Progenitor cell of endocrine pancreas (in vitro differentiated cells): Measurements from ENCODE around the gene EPG5. TPM values are rescaled to one million over a fixed set of nuclear protein-coding genes. Genes with fewer than 3 reads are reported as not detected.
A peak's percentile ranks its signal among the peaks of the same experiment; 100 is the strongest.

Experiments
- DNase-seq: peaks from one replicate; pipeline ENCODE4 v3.0.0; 2021; ENCODE audit warnings: low spot score; ENCODE audit not compliant: unreplicated experiment
- H3K27ac Mint-ChIP-seq: 2 replicates; pipeline ENCODE4 v1.8.0; 2021; ENCODE audit warnings: mild to moderate bottlenecking, moderate library complexity, mixed read lengths
- H3K27me3 Mint-ChIP-seq: 2 replicates; pipeline ENCODE4 v1.8.0; 2021; ENCODE audit warnings: mixed read lengths
- H3K36me3 Mint-ChIP-seq: 2 replicates; pipeline ENCODE4 v1.8.0; 2022; ENCODE audit warnings: mixed read lengths; ENCODE audit not compliant: insufficient read depth
- H3K4me1 Mint-ChIP-seq: 2 replicates; pipeline ENCODE4 v1.8.0; 2021; ENCODE audit warnings: low read depth, mixed read lengths
- H3K4me3 Mint-ChIP-seq: 2 replicates; pipeline ENCODE4 v1.8.0; 2021; ENCODE audit warnings: low read depth, mild to moderate bottlenecking, moderate library complexity, mixed read lengths
- H3K9me3 Mint-ChIP-seq: 2 replicates; pipeline ENCODE4 v1.8.0; 2021; ENCODE audit warnings: low read depth, mixed read lengths
- total RNA-seq: library from RNA; stranded (reverse); gene quantifications from 2 replicates; pipeline ENCODE4 v1.2.1, GENCODE V29; 2021
- TF ChIP-seq, protein P1 (sequence below): fragments of 200-600 bp; sonication (generic); IDR thresholded peaks from one replicate; pipeline ENCODE4 v1.5.0; 2021; ENCODE audit warnings: antibody characterized with exemption, mild to moderate bottlenecking; ENCODE audit not compliant: unreplicated experiment

EPG5 gene
- total RNA-seq, 1 donor from 2014 or later: 35.3 TPM

DNA sequence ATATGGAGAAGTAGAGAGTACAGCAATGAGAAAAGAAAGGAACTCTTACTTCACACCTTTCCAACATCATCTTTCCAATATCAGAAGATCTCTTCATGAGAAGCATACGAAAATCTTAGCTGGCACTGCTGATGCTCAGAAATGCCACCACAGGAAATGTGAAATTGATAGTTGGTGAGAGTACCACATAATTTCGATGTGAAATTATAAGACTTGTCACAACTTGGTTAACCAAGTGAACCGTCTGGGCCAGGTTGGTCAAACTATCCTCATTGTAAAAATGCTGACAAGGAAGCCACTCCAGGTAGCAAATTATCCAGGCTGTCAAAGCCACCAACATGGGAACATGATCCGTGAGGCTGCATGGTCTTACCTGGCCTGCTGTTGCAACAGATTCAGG is 66.5 kb downstream of the EPG5 start:
- Mint-ChIP-seq H3K27me3 (no peaks in the 10 kb centered on the region), H3K4me3 (no peak overlapping the region), H3K27ac (no peak overlapping the region), H3K9me3 (no peaks in the 10 kb centered on the region), H3K36me3 (peaks cover 25% of the 10 kb centered on the region), H3K4me1 (peaks cover 23% of the 10 kb centered on the region)
- DNase-seq: no peak
- TF ChIP-seq, protein P1, sequence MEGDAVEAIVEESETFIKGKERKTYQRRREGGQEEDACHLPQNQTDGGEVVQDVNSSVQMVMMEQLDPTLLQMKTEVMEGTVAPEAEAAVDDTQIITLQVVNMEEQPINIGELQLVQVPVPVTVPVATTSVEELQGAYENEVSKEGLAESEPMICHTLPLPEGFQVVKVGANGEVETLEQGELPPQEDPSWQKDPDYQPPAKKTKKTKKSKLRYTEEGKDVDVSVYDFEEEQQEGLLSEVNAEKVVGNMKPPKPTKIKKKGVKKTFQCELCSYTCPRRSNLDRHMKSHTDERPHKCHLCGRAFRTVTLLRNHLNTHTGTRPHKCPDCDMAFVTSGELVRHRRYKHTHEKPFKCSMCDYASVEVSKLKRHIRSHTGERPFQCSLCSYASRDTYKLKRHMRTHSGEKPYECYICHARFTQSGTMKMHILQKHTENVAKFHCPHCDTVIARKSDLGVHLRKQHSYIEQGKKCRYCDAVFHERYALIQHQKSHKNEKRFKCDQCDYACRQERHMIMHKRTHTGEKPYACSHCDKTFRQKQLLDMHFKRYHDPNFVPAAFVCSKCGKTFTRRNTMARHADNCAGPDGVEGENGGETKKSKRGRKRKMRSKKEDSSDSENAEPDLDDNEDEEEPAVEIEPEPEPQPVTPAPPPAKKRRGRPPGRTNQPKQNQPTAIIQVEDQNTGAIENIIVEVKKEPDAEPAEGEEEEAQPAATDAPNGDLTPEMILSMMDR: no peak

DNA sequence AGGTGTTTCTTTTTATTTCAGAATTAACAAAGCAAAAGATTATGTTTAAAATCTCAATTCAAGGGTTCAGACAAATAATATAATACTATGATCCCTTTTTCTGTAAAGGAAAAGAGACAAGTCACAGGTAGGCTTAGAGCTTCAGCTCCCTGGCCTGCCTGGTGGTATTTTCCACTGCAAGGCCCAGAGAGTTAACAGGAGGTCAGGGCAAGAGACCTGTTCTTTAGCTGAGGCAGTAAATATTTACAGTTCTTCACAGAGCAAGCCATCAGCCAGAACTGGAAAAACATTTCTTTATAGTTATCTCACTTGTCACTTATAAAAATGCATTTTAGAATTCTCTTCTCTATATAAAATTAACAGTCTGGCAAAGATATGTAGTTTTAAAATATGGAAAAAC is 70.1 kb downstream of the EPG5 start:
- no peak for DNase-seq
- H3K27me3 Mint-ChIP-seq: no peaks in the 10 kb centered on the region
- peaks cover 29% of the 10 kb centered on the region for H3K4me1 Mint-ChIP-seq
- H3K36me3 Mint-ChIP-seq: peaks cover 26% of the 10 kb centered on the region
- TF ChIP-seq, protein P1: no peak
- H3K27ac Mint-ChIP-seq: peak overlapping the region; percentile 30
- H3K9me3 Mint-ChIP-seq: no peaks in the 10 kb centered on the region
- H3K4me3 Mint-ChIP-seq: no peak overlapping the region

DNA sequence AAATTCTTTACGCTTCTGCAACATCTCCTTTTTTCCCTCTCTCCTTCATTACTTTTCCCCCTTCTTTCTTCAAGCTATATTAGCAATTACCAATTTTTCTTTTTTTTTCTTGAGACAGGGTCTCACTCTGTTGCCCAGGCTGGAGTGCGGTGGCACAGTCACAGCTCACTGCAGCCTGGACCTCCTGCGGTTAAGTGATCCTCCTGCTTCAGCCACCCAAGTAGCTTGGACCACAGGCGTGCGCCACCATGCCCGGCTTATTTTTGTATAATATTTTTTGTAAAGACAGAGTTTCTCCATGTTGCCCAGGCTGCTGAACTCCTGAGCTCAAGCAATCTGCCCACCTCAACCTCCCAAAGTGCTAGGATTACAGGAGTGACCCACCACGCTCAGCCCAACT is 70.7 kb downstream of the EPG5 start:
- H3K27me3 Mint-ChIP-seq: no peaks in the 10 kb centered on the region
- peaks cover 29% of the 10 kb centered on the region for H3K4me1 Mint-ChIP-seq
- H3K4me3 Mint-ChIP-seq: no peak overlapping the region
- DNase-seq: no peak
- H3K36me3 Mint-ChIP-seq: peaks cover 26% of the 10 kb centered on the region
- TF ChIP-seq, protein P1: no peak
- no peaks in the 10 kb centered on the region for H3K9me3 Mint-ChIP-seq
- no peak overlapping the region for H3K27ac Mint-ChIP-seq

DNA sequence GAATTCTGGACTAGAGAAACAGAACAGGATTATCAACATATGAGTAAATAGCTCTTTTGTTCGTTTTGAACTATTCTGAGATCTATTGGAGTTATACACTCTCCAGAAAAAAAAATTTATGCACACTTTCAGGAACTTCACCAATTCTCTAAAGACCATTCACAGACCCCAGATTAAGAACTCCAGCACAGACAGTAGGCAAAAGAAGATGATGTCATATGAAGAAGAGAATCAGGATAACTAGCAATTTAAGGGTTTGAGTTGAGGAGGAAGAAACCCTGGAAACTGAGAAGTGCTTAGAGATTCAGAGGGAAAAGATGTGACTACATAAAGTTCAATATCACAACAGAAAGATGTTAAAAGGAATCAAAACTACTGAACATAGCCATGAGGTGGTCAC is 71.8 kb downstream of the EPG5 start:
- H3K9me3 Mint-ChIP-seq: no peaks in the 10 kb centered on the region
- peaks cover 29% of the 10 kb centered on the region for H3K4me1 Mint-ChIP-seq
- TF ChIP-seq, protein P1: no peak
- H3K4me3 Mint-ChIP-seq: no peak overlapping the region
- no peak overlapping the region for H3K27ac Mint-ChIP-seq
- no peaks in the 10 kb centered on the region for H3K27me3 Mint-ChIP-seq
- peaks cover 21% of the 10 kb centered on the region for H3K36me3 Mint-ChIP-seq
- DNase-seq: no peak

DNA sequence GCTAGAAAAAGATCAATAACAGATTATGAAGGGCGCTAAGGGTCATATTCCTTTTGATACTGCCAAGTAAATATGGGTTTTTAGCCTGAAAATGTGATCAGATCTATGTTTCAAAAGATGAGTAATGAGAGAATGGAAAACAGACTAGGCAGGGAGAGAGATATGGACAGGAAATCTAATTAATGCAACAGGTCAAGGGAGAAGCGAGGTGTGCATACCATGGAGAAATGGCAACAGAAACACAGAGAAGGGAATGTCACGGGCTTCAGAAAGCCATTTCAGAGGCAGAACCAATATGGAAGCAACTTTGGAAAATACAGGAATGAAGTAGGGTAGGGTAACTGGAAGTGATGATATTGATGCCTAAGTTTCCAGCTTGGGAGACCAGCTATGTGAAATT is 72.3 kb downstream of the EPG5 start:
- no peak for DNase-seq
- no peak overlapping the region for H3K27ac Mint-ChIP-seq
- TF ChIP-seq, protein P1: no peak
- H3K4me3 Mint-ChIP-seq: no peak overlapping the region
- H3K36me3 Mint-ChIP-seq: peaks cover 23% of the 10 kb centered on the region
- no peaks in the 10 kb centered on the region for H3K9me3 Mint-ChIP-seq
- no peaks in the 10 kb centered on the region for H3K27me3 Mint-ChIP-seq
- peaks cover 29% of the 10 kb centered on the region for H3K4me1 Mint-ChIP-seq

DNA sequence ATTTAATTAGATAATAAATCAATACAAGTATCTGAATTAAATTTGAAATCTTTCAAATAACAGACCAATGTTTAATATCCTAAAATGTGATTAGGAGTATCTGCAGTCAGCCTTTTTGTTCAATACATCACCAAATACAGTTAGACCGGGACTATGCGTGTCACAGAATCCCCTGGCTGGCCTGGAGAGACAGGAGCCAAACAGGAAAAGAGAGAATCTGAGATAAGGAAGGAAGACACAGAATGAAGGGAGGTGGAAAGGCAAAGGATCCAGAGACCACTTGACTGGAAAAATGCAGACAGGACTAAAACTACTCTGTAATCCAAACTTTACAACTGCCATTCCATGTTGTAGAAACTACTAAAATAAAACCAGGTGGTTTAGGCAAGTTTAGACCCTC is 75.3 kb downstream of the EPG5 start:
- TF ChIP-seq, protein P1: no peak
- Mint-ChIP-seq H3K9me3 (no peaks in the 10 kb centered on the region), H3K27ac (no peak overlapping the region), H3K4me3 (no peak overlapping the region), H3K27me3 (no peaks in the 10 kb centered on the region), H3K36me3 (peaks cover 19% of the 10 kb centered on the region), H3K4me1 (peaks cover 17% of the 10 kb centered on the region)
- no peak for DNase-seq
